GM21786 (cell line): Measurements from ENCODE around the gene PBRM1.

Experiments used
- ATAC-seq: cut with Tn5 transposase; IDR thresholded peaks from one replicate; pipeline ENCODE4 v1.9.1; 2021; ENCODE audit not compliant: unreplicated experiment

PBRM1 gene

GRCh38 chr3:52670621-52671521, 14.8 kb downstream of the PBRM1 start:
- ATAC-seq: peak; percentile 90

DNA sequence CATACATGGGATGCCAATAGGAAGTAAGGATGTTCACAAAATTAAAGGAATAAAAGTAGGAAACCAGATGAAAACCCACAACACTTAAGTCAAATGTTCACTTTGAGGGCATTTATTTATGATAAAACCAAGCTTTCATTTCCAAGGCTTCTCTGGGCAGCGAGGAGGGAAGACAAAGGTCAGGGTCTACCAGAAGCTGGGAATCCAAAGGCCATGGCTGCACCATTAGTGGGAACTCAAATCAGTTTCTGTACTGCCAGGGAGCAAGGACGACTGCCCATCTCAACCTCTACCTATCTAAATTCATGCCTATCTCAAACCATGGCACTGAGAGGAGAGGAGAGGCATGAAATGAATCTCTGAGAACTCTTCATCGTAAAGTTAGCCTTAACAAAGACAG, 22.6 kb downstream of the PBRM1 start:
- ATAC-seq: no peak

GRCh38 chr3:52660046-52660445, 25.7 kb downstream of the PBRM1 start:
- no peak for ATAC-seq

DNA sequence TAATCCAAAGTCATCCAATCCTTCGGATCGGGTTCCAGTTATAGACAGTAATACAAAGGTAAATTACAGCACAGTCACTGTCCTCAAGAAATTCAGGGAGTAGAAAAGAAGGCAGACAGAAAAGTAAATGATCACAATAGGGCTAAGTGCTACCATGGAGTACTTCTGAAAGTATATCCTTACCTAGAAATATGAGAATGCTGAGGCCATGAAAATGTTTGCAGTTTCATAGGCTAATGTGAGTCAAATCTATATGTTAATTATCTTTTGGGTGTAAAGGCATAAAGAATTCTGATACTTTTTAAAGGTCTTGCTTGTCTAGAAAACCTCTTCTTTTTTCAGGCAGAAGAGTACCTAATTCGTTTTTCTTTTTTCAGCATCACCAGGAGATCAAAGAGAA, 29.8 kb downstream of the PBRM1 start:
- ATAC-seq: no peak

DNA sequence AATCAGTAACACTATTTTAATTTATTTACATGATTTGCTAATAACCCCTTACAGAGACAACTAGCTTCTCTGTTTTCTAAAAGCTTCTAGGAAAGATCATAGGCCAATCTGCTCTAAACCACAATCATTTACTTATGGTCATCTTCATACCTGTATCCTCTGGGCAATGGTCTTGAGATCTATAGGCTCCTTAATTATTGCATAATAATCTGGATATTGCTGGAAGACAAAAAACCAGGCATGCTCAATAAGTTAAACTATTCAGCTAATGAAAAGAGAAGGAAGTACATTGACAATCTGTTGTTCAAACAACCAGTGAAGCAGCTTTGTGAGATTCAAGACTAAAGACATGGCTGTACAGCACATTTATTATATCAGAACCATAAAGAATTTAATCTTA, 34.1 kb downstream of the PBRM1 start:
- ATAC-seq: no peak

DNA sequence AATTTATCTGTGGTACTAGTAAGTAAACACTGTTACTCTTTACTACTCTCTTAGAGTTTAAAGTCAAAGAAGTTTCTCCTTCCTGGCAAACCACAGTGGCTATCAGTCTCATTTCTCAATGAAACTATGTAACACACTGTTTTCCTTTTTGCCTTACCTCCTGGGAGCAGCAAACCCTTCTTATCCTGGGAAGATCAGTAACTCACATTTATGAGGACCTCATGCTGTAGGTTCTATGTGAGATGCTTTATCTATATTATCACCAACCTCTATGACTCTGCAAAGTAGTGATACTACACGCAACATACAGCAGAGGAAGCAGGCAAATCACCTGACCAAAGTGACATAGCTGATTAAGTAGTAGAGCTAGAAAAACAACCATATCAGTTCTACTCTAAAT, 35.3 kb downstream of the PBRM1 start:
- ATAC-seq: no peak

GRCh38 chr3:52649461-52650210, 36.1 kb downstream of the PBRM1 start:
- ATAC-seq: no peak

DNA sequence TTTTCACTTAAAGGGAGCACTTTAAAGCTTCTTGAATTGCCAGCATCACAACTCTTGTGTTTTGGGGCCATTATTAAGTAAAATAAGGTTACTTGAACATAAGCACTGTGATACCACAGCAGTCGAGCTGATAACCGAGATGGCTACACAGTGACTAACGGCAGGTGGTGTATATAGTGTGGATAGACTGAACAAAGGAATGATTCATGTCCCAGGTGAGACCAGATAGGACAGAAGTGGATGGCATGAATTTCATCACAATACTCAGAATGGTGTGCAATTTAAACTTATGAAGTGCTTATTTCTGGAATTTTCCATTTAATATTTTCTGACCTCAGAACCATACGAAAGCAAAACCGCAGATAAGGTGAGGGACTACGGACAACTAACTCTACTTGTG, 40.2 kb downstream of the PBRM1 start:
- ATAC-seq: no peak

- ATAC-seq: no peak
Observed at GRCh38 chr3:52636673-52637072, 49.0 kb downstream of the PBRM1 start.

DNA sequence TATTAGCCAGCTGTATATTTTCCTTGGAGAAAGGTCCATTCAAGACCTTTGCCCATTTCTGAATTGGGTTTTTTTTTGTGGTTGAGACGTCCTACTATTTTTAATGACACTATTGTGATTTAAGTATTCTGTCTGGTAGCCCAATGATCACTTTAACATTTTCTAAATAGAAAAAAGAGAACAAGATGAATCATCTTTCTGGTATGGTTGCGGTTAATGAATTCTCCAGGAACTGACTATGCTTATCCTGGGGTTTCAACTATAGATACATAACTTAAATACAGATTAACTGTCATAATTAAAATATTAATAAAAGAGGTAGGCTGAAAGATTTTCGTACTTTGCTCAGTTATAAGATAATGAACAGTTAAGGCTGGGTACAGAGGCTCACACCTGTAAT, 51.9 kb downstream of the PBRM1 start:
- ATAC-seq: no peak

- ATAC-seq: no peak
Observed at GRCh38 chr3:52625041-52625440, 60.7 kb downstream of the PBRM1 start.

GRCh38 chr3:52623234-52623792, 62.4 kb downstream of the PBRM1 start:
- ATAC-seq: no peak

DNA sequence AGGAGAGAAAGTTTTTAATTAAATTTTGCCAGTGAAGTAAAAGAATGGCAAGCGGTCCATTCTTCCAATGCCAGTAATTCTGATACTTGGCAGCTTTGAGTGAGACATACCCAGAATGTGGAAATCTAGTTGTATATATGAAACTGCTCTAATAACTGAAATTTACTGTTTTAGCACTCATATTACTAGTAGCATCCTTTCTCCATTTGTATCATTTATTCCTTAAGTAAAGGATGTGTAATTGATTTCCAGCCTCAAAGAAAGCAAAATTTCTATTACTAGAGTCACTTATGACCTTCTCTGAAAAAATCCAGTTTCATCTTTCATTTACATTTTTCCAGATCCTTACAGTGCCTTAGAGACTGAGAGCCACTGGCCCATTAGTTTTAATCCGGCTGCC, 65.1 kb downstream of the PBRM1 start:
- ATAC-seq: no peak

- no peak for ATAC-seq
Observed at GRCh38 chr3:52615166-52615565, 70.5 kb downstream of the PBRM1 start.

- ATAC-seq: no peak
Observed at GRCh38 chr3:52614689-52615088, 71.0 kb downstream of the PBRM1 start.

DNA sequence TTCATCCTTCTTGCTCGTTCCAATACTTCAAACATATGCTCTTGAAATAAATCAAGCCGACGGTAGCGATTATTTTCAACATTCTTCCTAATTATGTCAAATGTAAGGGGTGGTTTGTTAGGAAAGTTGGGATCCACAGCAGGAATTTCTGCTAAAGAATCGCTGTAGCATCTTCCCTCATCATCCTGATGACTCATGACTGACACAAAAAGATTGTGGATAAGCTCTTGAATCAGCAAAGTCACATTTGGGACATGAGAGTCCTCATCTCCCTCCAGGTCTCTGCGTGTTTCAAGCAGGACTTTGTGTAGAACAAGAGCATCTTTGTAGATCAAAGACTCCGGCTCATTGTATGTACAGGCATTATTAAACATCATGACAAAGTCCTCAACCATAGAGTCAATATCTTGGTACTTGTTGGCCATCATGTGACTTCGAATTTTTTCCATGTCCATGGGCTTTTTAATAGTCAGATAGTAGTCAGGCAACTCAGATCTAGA, 76.3 kb downstream of the PBRM1 start:
- ATAC-seq: no peak

DNA sequence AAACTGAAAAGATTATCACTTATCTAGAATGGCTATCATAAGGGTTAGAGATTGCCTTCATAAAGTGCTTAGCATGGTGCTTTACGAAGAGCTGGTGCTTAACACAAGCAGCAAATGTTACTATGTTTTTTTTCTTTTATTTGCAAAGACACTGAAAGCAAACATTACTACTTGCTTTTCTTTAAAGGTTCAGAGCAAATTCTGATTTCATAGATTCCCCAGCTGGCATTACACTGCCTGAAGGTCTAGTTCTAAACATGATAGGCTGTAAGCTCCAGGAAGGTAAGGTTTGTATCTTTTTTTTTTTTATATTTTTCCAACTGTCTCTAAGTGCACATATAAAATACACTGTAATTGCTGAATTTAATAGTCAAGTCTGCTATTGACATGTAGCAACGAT, 77.4 kb downstream of the PBRM1 start:
- ATAC-seq: no peak

- no peak for ATAC-seq
Observed at GRCh38 chr3:52606373-52607085, 79.2 kb downstream of the PBRM1 start.

DNA sequence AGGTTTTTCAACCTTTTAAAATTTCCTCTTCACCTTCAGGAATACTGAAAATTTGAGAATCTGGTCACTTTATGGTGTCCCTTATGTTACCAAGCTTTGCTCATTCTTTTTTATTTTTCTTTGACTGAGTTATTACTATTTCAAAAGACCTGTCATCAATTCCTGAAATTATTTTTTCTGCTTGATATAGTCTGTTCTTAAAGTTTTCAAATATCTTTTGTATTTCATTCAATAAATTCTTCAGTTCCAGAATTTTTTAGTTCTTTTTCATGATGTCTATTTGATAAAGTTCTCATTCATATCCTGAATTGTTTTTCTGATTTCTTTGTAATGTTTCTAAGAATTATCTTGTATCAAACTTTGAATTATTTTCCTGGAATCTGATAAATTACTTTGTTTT, 85.5 kb downstream of the PBRM1 start:
- ATAC-seq: no peak

- no peak for ATAC-seq
Observed at GRCh38 chr3:52596658-52597265, 89.0 kb downstream of the PBRM1 start.

DNA sequence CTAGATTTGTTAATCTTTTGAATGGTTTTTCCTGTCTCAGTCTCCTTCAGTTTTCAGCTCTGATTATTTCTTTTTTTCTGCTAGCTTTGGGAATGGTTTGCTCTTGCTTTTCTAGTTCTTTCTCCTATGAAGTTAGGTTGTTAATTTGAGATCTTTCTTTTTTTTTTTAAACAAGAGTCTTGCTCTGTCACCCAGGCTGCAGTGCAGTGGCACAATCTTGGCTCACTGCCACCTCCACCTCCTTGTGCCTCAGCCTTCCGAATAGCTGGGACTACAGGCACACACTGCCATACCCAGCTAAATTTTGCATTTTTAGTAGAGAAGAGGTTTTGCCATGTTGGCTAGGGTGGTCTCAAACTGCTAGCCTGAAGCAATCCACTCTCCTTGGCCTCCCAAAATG, 92.6 kb downstream of the PBRM1 start:
- no peak for ATAC-seq
